HG03025 (cell line): ENCODE data around the gene HIP1R.
"Not testable (repeated sequence)": the region's sequence is repeated elsewhere in the genome, so short reads cannot be mapped to it uniquely, and the experiment has no call there.

ENCODE experiments used
- ATAC-seq: cut with Tn5 transposase; IDR thresholded peaks from one replicate; pipeline ENCODE4 v1.9.1; 2021; ENCODE audit warnings: mild to moderate bottlenecking, moderate library complexity; ENCODE audit not compliant: unreplicated experiment, low FRiP score

HIP1R gene

DNA sequence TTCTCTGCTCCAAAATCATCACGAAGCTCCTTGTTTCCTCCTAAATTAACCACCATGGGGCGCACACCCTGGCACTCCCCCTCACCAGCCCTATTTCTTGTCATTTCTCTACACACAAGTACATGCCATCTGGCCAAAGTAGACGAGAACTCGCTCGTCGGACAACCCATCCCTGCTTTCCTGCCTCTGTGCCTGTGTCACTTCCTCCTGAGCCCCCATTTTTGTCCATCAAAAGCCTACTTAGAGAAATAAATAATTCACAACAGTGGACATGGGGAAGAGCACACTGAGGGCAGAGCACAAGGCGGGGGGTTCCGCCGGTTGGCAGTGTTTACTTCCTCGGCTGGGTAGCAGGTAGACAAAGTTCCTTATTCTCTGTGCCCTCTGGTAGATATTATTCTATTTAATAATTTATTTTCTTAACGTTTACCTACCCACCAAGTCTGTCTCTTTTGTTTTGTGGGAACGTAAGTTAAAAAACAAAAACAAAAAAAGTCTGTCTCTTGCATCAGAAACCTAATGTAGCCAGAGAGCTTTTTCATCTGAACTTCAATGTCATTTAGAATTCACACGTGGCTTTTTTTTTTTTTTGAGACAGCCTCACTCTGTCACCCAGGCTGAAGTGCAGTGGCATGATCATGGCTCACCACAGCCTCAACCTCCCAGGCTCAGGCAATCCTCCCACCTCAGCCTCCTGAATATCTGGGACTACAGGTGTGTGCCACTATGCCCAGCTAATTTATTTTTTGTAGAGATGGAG is 54.7 kb downstream of the HIP1R start:
- no peak for ATAC-seq

DNA sequence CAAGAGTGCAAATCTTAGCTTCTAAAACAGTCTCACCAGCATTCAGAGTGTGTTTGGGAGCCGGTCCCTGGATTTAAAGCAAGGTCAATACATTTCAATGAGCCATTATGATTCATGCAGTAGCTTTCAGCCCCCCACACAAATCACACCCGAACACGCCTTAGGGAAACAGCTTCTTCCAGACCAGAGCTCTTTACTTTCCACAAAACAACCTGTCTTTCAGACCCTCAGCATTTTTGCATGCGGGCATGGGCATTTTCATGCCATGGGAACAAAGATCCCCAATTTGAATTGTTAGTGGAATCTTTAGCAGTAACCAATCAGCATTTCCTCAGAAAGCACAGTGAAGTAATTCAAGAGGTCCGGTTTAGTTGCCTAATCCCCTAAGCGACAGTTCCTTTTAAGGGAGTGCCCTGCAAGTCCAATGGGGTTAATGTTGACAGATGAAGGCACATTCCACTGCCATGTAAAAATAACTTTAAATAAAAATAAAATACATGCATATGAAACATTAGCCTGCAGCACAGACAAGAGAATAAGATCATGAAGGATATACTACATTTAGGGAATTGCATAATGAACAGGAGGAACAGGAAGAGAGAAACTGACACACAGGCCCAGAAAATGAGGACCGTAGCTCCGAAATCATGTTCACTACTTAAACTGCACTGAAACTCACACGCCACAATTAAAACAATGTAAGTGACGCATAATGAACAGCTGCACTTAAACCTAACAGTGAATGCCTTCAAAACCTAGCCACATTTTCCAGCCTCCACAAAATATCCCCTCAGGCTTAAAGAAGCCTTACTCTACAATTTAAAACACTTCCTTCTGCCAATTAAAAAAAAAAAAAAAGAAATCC is 56.6 kb downstream of the HIP1R start:
- no peak for ATAC-seq

DNA sequence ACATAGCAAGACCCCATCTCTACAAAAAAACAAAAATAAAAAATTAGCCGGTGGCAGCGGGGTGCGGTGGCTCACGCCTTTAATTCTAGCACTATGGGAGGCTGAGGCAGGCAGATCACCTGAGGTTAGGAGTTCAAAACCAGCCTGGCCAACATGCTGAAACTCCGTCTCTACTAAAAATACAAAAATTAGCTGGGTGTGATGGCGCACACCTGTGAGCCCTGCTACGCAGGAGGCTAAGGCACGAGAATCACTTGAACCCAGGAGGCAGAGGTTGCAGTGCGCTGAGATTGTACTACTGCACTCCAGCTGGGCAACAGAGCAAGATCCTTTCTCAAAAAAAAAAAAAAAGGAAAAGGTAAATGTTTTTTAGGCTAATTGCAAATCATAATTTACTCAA is 57.5 kb downstream of the HIP1R start:
- ATAC-seq = not testable (repeated sequence)

DNA sequence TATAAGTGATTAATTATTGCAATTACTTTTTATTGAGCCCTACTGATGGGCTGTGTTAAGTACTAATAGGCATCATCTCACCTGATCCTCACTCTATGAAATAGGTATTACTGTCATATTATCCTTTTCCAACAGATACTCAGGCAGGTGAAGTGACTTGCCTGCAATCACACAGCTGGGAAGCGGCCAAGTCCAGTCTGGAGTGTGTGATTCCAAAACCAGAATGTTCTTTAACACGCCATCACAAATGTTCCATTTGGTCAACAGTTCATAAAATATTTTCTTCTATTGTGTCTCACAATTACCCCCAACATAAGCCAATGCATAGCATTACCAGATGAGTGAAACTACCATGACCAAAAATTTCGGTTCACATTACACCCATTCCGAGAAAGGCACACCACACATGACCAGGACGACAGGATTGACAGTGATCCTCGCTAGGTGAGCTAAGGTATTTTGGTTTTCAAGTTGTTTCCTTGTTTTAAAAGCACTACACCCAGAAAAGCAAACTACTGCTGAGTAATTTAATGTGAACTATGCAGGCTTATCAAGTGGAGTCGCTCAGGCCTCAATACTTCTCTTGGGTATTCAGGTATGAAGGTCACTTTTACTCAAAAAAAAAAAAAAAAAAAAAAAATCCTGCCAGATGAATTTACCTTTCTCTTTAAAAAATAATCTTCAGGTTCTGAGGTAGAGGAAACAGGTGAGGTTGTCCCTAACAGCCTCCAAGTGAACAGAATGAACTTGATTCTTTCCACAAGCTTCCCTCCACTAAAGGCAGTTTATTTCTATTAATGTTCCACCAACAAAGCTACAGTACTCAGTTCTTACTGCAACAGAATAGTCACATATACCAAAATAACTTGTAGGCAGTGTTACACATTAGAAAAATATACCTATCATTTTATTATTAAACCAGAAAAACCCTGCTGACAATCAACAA is 58.2 kb downstream of the HIP1R start:
- no peak for ATAC-seq

DNA sequence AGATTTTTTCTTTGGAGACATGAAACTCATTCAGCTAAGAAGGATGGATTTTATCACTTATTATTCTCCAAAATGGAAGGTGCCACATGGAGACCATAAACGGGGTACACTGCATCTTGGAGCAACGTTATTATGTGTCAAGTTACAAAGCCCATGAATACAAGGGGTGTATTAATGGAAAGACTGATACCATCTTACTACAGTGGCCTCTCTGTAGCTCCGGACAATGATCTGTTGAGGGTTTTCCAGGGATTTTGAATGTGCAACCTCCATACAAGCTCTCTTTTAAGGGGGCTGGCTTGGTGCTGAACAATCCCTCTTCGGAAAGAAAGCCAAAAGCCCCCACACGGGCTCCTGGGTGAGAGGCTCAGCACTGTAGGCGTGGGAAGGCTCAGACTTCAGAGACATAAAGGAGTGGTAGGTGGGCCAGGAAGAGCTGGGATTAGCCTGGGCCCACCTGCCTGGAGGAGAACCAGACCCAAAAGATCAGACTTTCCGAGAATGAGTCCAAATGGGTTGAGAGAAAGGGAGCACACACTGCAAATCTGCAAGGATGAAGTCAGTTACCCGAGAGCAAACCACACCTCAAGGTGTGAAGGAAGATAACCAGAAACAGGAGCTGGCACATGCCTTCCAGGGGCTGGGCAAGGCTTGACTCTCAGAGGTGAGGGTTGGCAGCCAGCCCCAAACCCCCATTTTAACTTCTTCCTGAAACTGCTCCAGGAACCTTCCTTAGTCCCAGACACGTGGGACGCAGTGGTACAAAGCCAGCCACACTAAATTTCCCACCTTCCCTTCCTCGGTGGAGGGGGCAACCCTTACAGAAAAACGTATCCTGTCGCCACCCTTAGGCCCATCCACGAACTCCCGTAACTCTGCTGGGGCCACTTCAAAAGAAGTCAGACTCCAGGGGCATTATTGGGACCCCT is 59.2 kb downstream of the HIP1R start:
- ATAC-seq = no peak

DNA sequence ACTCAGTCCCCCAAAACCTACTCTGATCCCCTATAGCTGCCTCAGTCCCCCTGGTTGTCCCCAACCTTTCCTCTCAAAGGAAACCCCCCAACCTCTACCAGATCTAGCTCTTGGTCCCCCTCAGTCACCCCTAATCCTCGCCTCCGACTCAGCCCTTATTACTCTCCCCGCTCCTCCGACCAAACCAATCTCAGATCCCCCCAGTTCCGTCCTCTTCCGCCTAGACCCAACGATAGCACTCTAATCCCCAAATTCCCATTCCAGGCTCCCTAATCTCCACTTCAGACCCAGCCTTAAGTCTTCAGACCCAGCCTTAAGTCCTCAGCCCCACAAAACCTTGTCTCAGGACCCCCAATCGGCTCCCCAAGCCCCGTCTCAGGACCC is 60.1 kb downstream of the HIP1R start:
- no peak for ATAC-seq

DNA sequence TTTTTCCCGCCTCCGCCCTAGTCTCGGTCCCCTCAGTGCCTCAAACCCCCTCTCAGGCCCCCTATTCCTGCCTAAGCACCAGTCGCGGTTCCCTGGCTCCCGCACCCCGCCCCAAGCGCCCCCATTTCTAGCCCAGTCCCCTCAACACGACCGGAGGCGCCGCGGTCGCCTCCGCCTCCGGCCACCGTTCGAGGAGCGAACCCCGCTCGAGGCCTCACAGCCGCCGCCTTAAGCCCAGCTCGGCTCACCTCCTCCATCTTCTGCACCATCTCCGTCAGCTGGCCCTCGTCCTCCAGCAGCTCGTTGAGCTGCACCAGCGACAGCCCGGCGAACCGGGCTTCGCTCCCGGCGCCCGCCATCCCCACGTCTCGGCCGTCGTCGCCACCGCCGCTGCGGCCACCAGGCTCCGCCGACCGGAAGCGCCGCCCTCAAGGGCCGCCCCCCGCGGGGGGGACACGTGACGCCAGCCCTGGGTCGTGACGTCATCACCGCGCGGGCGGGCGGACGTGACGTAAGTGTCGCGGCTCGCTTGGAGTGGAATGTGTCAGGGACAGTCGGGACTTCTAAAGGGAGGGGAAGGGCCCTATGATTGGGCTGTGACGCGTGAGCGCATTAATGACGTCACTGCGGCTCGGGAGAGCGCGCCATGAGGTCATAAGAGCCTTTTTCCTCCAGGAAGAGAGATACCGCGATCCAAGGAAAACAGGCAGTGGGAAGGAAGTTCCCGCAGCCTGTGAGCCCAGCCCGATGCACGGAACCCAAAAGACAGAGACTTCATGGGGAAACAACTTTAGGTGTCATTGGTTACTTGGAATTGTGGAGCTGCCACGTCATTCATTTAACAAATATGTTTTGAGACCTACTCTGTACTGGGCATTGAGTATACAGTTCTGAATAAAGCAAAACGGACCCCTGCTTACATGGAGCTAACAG is 60.7 kb downstream of the HIP1R start, which contains the start of gene VPS37B:
TSS of gene VPS37B (minus strand) at position 421 of the 933 bp plus-strand sequence. CDS start at position 359, 62 bp downstream.
- ATAC-seq = no peak

DNA sequence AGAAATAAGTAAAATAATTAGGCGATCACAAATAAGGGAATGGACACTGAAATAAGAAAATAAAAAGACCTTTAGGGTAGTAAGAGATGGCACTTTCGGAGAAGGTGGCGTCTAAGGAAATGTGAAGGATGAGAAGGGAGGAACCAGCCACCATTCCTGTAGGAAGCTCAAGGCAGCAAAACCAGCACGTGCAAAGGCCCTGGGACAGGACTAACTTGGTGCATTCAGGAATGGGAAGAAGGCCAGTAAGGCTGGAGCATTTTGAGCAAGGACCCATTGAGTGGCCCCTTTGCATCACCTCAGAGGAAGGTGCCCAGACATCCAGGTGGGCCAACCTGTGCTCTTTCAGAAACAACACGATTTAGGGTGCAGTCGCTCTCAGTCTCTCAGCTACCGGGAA is 61.4 kb downstream of the HIP1R start:
- no peak for ATAC-seq

DNA sequence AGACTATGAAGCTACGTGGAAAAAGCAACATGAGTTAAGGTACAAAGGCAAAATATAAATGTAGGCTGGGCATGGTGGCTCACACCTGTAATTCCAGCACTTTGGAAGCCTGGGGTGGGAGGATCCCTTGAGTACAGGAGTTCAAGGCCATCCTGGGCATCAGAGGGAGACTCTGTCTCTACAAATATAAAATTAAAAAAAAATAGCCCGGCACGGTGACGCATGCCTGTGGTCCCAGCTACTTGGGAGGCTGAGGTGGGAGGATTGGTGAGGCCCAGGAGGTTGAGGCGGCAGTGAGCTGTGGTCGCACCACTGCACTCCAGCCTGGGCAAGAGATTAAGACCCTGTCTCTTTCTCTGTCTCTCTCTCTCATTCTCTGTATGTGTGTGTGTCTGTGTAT is 64.6 kb downstream of the HIP1R start:
- no peak for ATAC-seq

DNA sequence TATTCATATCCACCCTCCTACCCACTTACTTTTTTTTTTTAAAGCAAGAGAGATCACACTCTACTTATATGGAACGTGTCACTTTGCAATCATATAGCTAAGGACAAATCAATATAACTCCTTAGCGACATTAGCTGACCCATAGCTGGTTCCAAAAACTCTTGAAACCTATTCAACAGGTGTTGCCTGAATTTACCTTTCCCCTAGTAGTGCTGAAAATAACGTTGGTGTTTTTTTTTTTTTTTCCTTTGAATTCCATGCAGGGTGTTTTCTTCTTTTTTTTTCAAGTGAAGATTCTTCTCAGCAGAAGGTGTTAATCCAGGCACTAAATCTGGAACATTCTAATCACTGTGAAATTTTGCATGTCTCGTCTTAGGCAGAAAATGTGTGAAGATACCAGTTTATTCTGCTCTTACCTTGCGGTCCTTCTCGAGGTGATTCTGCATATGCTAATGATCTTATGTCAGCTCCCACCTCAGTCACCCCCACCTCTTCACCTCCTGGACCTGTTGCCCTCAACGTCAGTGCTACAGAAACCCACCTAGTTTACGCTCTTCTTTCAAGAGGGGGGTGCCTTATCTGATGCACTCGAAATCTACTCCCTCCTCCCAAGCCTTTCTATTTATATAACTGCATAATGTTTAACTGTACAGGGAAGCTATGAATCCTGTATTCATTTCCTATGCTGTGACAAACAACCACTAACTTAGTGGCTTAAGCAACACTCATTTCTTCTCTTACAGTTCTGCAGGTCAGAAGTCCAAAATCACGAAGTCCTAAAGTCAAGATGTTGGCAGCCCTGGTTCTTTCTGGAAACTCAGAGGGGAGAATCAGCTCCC is 67.8 kb downstream of the HIP1R start:
- ATAC-seq = no peak

DNA sequence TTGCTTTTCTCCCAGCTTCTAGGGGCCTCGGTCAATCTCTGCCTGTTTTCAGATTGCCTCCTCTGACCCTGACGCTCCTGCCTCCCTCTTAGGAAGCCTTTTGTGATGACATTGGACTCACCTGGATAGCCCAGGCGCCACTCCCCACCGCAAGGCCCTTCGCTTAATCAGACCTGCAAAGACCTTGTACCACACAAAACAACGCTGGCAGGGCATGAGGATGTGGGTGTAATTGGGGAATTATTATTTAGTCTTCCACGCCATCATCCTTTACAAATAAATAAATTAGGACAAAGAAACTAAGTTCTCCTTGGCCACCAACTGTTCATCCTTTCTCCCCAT is 68.4 kb downstream of the HIP1R start:
- no peak for ATAC-seq

DNA sequence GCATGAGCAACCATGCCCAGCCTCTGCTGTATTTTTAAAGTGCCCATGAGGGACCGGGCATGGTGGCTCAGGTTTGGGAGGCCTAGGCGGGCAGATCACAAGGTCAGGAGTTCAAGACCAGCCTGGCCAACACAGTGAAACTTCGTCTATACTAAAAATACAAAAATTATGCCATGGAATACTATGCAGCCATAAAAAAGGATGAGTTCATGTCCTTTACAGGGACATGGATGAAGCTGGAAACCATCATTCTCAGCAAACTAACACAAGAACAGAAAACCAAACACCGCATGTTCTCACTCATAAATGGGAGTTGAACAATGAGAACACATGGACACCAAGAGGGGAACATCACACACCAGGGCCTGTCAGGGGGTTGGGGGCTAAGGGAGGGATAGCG is 70.0 kb downstream of the HIP1R start:
- not testable (repeated sequence) for ATAC-seq

DNA sequence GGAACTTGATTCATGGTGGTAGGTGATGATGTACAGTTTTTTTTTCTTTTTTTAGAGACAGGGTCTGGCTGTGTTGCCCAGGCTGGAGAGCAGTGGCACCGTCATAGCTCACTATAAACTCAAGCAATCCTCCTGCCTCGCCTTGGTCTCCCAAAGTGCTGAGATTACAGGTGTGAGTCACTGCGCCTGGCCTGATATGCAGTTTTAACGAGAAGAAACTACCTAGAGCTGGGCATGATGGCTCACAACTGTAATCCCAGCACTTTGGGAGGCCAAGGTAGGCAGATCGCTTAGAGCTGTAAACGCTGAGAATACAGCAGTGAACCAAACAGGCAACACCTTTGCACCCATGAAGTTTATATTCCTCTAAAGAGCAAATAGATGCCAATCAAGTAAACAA is 73.7 kb downstream of the HIP1R start:
- no peak for ATAC-seq

DNA sequence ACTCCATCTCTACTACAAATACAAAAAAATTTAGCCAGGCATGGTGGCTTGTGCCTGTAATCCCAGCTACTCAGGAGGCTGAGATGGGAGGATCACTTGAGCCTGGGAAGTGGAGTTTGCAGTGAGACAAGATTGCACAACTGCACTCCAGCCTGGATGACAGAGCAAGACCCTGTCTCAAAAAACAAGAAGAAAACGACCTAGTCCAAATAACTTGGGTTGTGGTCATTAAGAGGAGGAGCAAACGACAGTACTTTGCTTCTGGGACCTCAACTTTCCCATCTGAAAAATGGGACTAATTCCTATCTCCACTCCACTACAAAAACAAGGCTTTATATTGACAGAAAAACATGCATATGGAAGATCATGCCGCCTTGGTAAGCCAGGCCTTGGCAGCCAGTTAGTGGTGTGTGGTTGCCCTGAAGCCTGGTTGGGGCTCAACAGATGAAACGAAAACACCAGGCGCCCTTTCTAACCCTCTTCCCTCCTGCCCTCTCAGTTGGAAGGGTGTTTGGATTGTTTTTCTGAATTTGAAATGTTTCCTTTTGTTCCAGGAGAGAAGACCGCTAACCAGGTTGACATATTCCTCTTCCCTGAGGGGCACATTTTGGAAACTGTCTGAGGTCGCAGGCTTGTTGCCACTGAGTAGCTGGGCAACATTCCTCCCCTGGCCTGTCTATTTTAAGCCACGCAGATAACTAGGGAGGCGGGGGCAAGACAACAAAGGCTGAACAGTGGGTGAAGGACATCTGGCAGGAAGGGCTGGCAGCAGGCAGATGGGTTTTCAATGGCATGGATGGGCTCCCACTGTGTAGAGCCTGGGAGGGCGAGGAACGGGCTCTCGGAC is 74.4 kb downstream of the HIP1R start:
- no peak for ATAC-seq
